Activated T-helper 1 cell treated with Interleukin-2 at 50 U/mL for 16 hours (primary cell): ENCODE measurements around the gene LRRC8C.
"Not testable (repeated sequence)": the region's sequence is repeated elsewhere in the genome, so short reads cannot be mapped to it uniquely, and the experiment has no call there.

ENCODE experiments used
- DNase-seq: peaks from one replicate; pipeline ENCODE4 v3.0.0-alpha.2; 2020; ENCODE audit warnings: low read depth

The LRRC8C gene

GRCh38 chr1:89704014-89704413, 71.1 kb downstream of the LRRC8C start:
- no peak for DNase-seq

GRCh38 chr1:89704885-89705284, 72.0 kb downstream of the LRRC8C start:
- not testable (repeated sequence) for DNase-seq

GRCh38 chr1:89705901-89706699, 73.2 kb downstream of the LRRC8C start:
- no peak for DNase-seq

- DNase-seq: no peak
Measured at GRCh38 chr1:89706700-89707012, 73.7 kb downstream of the LRRC8C start.

- no peak for DNase-seq
Measured at GRCh38 chr1:89708751-89709375, 75.9 kb downstream of the LRRC8C start.

- no peak for DNase-seq
Measured at GRCh38 chr1:89710498-89711139, 77.7 kb downstream of the LRRC8C start.

GRCh38 chr1:89711140-89711778, 78.3 kb downstream of the LRRC8C start:
- DNase-seq: no peak

- no peak for DNase-seq
Measured at GRCh38 chr1:89712420-89712819, 79.5 kb downstream of the LRRC8C start.

GRCh38 chr1:89715677-89716076, 82.8 kb downstream of the LRRC8C start:
- no peak for DNase-seq

GRCh38 chr1:89719502-89720306, 86.8 kb downstream of the LRRC8C start:
- no peak for DNase-seq

- no peak for DNase-seq
Measured at GRCh38 chr1:89720839-89721238, 87.9 kb downstream of the LRRC8C start.

- DNase-seq: no peak
Measured at GRCh38 chr1:89721351-89721750, 88.4 kb downstream of the LRRC8C start.

GRCh38 chr1:89723144-89723543, 90.2 kb downstream of the LRRC8C start:
- DNase-seq: no peak

- no peak for DNase-seq
Measured at GRCh38 chr1:89723863-89724262, 90.9 kb downstream of the LRRC8C start.

GRCh38 chr1:89724369-89725010, 91.6 kb downstream of the LRRC8C start:
- DNase-seq: no peak

GRCh38 chr1:89725011-89725370, 92.1 kb downstream of the LRRC8C start:
- no peak for DNase-seq

GRCh38 chr1:89725631-89726030, 92.7 kb downstream of the LRRC8C start:
- no peak for DNase-seq

GRCh38 chr1:89727517-89728312, 94.8 kb downstream of the LRRC8C start:
- DNase-seq: no peak

GRCh38 chr1:89728381-89728780, 95.5 kb downstream of the LRRC8C start:
- no peak for DNase-seq

- no peak for DNase-seq
Measured at GRCh38 chr1:89732206-89732605, 99.3 kb downstream of the LRRC8C start.
